NCI-H226 (cell line): ENCODE data around the gene TENT4A.
A peak's percentile ranks its signal among the peaks of the same experiment; 100 is the strongest.

Experiments used
- DNase-seq: peaks from one replicate; pipeline ENCODE4 v3.0.0-alpha.2; 2015

TENT4A gene

DNA sequence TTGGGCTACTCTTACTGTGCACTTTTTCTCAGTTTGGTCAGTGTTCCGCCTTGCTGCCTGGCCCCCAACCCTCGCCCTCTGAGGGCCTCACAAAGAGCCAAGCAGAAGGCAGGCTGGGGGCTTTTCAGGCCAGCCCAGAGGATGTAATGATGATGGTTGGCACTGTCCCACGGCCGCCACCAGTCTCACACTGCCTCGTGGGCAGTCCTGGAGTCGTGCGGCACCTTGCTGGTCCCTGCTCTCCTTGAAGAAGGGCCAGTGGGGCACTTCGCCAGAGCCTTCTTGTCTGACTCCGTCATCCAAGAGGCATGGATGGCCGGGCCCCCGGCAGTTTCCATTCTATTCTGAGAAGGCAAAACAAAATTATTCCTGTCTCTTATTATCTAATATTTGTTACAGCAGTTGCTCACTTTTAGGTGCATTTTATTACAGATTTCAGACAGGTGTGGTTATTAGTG is 21.0 kb downstream of the TENT4A start:
- DNase-seq = no peak

- DNase-seq = no peak
Observed at GRCh38 chr5:6734781-6735180, 21.5 kb downstream of the TENT4A start.

- DNase-seq = no peak
Observed at GRCh38 chr5:6736106-6736505, 22.9 kb downstream of the TENT4A start.

DNA sequence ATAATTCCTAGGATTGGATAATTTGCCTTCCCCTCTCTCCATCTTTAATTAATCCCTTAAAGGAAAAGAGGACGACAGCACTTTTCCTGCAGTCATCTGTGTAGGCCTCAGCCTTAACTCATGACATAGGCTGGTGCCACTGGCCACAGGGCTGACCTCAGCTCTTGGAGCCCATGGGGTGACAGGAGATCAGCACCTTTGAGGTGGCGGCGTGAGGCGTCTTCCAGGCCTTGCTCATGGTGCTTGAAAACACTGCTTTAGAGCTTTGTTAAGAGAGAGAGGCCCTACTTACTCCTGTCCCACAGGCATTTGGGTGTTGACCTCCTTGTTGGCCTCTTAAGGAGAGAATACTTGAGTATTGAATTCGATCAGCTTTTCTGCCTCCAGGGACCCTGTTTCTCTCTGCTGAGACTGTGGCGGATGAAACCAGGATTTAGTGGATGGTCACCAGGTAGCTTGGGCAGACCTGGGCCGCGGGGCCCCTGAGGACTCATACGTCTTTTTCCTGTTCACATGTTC is 23.4 kb downstream of the TENT4A start:
- no peak for DNase-seq

GRCh38 chr5:6737043-6737941 is 24.1 kb downstream of the TENT4A start:
- DNase-seq = no peak

DNA sequence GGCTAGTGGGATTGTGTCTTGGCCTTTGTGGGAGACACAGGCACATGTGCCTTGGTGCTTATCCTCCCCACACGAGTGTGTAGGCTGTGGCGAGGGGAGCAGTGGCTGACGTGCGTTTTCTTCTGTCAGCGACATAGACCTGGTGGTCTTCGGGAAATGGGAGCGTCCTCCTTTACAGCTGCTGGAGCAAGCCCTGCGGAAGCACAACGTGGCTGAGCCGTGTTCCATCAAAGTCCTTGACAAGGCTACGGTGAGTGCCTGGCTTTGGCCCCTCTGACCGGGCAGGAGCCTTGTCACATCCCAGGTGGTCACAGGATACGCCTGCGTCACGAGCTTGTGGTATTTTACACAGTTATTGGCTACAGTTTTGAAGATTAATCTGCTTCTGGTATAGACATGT is 26.4 kb downstream of the TENT4A start:
- DNase-seq = no peak

DNA sequence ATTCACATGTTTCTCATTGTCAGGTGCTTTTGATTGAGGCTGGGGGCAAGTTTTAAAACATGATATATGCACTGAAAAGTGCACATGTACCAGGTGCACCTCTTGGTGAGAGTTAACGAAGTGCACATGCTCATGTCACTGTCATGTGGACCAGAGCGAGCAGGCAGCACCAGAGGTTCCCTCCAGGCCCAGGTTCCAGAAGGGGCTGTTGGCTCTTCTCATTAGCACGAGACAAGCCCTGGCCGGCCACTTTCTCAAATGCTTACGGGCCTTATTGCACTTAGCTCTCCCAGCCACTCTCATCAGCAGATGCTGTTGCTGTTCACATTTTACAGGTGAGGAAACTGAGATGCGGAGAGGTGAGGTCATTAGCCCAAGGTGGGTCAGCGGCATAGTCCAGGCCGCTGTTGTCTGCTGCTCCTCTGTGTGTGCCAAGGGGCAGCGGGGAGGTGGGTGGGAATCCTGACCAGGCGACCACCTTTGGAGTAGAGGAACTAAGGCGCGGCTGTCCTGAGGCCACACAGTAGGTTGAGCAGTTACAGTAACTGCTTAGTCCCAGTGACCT is 27.4 kb downstream of the TENT4A start:
- no peak for DNase-seq

DNA sequence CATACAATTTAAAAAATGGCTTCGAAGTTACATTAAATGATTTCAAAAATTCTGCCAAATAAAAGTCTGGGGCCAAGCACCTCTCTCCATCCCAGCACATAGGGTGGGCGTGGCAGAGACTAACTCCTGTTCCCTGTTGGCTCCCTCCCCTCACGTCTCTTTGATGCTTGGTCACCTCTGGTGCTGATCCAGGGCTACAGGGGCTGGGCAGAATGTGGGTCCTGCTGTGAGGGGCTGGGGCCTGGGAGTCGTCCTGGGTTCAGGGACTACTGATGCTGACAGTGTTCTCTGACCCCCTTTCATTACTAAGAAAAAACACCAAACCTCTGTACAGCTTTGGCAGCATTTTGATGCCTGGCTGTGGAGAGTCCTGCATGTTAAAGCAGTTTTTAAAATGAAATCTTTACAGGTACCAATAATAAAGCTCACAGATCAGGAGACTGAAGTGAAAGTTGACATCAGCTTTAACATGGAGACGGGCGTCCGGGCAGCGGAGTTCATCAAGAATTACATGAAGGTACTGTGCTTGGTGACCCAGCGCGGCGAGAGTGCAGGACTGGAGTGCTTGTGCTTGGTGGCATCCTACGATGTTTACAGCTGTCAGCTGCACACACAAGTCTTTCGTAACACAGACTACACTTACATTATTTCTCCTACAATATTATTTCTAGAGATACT is 29.0 kb downstream of the TENT4A start:
- DNase-seq = no peak

DNA sequence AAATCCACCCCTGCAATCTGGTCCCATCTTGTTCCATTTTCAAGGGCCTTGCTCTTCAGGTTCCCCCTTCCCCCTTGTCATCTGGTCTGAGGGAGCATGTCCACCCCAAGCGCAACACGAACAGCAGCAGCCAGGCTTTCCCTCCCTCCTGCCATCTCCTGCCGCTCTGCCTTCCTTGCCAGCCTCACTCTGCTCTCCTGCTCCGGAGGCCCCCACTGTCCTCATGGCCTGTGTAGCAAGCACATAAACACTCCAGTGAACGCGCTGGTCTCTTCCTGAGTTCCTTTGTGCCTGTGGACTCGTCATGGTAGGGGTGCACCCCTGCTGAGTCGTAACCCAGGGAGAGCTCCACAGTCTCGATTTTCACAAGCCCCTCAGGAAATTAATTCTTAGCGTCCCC is 29.9 kb downstream of the TENT4A start:
- DNase-seq = no peak

- DNase-seq = no peak
Observed at GRCh38 chr5:6744841-6745705, 31.8 kb downstream of the TENT4A start.

- peak; percentile 13 for DNase-seq
Observed at GRCh38 chr5:6745706-6746222, 32.5 kb downstream of the TENT4A start.

DNA sequence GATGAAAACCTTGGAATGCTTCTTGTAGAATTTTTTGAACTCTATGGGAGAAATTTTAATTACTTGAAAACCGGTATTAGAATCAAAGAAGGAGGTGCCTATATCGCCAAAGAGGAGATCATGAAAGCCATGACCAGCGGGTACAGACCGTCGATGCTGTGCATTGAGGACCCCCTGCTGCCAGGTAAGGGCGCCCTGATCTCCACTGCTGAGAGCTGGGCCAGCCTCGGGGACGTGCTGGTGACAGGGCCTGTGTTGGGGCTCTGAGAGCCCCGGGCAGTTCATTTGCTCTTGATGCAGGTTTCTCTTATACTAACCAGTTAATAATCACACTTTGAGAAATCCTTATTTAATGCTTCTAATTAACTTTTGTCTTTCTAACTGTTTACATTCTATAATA is 33.0 kb downstream of the TENT4A start:
- DNase-seq = no peak

GRCh38 chr5:6747103-6747502 is 33.9 kb downstream of the TENT4A start:
- no peak for DNase-seq

DNA sequence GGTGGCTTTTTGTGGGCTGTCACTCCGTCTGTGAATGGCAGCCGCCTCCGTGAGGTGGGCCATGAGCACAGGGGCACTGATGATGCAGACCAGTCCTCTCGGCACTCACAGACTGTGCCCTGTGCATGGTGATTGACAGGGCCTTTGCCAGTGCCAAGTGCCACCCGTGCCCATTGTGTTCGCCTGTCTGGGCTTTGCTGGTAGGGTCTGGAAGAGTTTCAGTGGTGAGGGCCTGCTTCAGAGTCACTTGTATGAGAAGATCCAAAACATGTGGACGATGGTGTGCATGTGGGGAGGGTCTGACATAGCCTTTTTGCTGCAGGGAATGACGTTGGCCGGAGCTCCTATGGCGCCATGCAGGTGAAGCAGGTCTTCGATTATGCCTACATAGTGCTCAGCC is 34.9 kb downstream of the TENT4A start:
- DNase-seq = no peak

GRCh38 chr5:6749026-6749716 is 35.9 kb downstream of the TENT4A start:
- no peak for DNase-seq

DNA sequence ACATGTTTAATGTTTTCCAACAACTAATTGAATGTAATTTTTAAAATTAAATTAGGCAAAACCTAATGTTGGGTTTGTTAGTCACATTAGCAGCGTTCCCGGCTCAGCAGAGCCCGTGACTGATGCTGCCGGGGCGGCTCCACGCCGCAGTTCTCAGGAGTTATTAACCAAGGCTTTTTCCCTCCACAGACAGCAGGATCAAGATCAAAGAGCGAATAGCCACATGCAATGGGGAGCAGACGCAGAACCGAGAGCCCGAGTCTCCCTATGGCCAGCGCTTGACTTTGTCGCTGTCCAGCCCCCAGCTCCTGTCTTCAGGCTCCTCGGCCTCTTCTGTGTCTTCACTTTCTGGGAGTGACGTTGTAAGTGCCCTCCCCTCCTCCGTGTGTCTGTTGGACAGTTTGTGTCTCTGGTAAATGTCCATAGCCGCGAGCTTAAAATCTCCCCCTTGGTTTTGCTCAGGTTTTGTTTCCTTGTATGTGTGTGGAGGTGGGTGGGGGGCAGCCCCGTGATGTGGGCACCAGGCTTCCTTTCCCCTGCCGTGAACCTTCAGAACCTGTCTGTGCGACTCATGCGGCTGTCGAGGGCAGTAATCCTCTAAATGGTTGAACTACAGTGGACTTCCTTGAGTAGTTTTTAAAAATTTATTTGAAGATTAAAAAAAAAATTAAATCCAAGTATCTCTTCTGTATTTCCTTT is 37.1 kb downstream of the TENT4A start:
- DNase-seq = no peak

GRCh38 chr5:6750951-6751685 is 37.9 kb downstream of the TENT4A start:
- no peak for DNase-seq

GRCh38 chr5:6752236-6752635 is 39.0 kb downstream of the TENT4A start:
- no peak for DNase-seq

- DNase-seq = no peak
Observed at GRCh38 chr5:6752782-6753181, 39.5 kb downstream of the TENT4A start.

- no peak for DNase-seq
Observed at GRCh38 chr5:6753851-6754250, 40.6 kb downstream of the TENT4A start.
